ENCODE measurements around the gene NR2E3.

- TF ChIP-seq, protein P1, sequence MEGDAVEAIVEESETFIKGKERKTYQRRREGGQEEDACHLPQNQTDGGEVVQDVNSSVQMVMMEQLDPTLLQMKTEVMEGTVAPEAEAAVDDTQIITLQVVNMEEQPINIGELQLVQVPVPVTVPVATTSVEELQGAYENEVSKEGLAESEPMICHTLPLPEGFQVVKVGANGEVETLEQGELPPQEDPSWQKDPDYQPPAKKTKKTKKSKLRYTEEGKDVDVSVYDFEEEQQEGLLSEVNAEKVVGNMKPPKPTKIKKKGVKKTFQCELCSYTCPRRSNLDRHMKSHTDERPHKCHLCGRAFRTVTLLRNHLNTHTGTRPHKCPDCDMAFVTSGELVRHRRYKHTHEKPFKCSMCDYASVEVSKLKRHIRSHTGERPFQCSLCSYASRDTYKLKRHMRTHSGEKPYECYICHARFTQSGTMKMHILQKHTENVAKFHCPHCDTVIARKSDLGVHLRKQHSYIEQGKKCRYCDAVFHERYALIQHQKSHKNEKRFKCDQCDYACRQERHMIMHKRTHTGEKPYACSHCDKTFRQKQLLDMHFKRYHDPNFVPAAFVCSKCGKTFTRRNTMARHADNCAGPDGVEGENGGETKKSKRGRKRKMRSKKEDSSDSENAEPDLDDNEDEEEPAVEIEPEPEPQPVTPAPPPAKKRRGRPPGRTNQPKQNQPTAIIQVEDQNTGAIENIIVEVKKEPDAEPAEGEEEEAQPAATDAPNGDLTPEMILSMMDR (IDR thresholded peaks at IDR 0.05; ENCODE audit: low read depth, low read length, missing input control): no peak
- TF ChIP-seq RAD21 (IDR thresholded peaks at IDR 0.05) (no peak), REST (IDR thresholded peaks at IDR 0.05) (no peak), SP1 (IDR thresholded peaks at IDR 0.05) (no peak), FOXA1 (IDR thresholded peaks at IDR 0.05) (no peak), GABPA (IDR thresholded peaks at IDR 0.05 in 1 of 2, conservative IDR thresholded peaks at IDR 0.05 in 1 of 2) (no peak), FOXA2 (IDR thresholded peaks at IDR 0.05) (no peak), HNF4G (IDR thresholded peaks at IDR 0.05) (no peak)
- TF ChIP-seq, protein P2, sequence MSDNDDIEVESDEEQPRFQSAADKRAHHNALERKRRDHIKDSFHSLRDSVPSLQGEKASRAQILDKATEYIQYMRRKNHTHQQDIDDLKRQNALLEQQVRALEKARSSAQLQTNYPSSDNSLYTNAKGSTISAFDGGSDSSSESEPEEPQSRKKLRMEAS (IDR thresholded peaks at IDR 0.05): no peak
These were observed 43.2 kb downstream of the NR2E3 start for GRCh38 chr15:71853543-71853942.
